ENCODE data around the gene CD180.

The CD180 gene

DNA sequence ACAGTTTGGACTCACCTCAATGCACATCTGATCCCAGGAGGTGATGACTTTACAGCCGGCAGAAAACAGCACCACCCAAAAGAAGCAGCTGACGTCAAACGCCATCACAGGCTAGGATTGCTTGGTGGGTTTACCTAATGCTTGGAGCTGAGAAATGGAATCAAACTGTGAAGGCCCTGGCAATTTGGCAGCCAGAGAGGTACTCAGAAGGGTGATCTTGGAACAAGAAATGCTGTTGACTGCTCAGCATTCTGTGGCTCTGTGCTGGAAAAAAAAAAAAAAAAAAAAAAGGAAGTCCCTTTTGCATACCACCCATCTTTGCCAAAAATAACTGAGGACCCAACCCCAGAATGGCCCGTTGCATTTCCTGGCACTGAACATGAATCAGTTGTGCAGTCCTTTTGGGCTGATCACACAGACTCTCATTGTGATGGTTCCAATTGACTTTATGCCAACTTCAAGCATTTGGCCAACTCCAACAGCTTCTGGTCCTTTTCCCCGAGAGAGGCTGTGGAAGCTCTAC, at the start of gene CD180:
TSS of gene CD180 (minus strand) at position 263 of the 523 bp plus-strand sequence. CDS start at position 105, 158 bp downstream.
- DNase-seq: no peak

DNA sequence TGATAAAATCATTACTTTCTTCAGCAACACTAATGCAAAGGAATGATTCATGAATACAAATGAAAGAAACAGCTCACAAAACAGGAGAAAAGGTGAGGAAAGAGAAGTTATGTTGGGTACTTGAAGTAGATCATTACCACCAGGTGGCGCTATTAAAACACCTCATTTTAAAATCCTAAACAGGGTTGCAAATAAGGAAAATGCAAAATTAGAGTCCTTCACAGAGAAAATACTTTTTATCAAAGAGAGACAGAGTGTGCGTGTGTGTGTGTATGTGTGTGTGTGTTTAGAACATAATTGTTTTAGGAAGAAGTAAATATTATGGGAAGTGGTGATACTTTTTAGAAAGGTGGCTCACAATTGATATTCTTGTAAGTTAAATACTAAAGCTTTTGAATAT, 49.5 kb upstream of the CD180 start:
- no peak for DNase-seq

DNA sequence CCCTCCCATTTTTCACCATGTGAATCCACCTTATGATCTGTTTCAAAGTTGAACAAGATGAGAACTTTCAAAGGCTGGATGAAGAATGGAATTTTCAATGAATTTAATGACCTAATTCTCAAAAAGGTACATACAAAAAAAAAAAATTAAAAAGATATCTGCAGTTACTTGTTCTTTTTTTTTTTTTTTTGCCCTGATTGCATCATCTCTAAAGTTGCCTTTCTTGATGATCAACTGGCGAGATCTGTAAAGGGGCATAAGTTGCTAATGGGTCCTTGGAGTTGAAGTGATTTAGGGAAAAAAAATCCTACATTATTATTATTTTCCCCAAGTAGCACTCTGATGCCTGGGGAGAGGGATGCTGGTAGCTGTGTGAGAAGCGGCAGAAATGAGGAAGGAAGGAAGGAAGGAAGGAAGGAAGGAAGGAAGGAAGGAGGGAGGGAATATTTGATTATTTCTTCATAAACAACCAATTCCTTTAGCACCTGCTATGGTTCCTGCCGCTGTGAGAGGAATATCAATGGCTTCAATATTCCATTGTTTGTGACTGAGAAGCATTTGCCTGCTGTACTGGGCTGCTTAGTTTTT, 48.8 kb upstream of the CD180 start:
- DNase-seq: no peak

DNA sequence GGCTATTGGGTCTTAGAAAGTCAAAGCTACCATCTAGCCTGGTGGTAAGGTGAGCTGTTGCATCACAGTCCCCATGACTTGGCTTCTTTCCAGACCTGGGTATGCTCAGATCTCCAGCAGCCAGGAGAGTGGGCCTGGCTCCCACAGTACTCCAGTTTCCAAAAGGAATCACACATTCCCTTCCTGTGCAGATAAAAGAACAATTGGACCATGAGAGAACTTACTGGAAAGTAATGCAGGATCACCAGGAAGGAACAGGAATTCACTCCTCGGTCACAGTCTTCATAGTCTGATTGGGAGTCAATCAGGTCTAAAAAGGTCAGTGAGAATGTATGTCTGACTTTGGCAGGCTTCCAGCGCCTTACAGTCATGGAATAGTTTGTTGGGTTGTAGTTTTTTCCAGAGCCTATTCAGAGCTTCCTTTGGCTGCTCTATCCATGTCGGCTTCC, 47.8 kb upstream of the CD180 start:
- DNase-seq: no peak

DNA sequence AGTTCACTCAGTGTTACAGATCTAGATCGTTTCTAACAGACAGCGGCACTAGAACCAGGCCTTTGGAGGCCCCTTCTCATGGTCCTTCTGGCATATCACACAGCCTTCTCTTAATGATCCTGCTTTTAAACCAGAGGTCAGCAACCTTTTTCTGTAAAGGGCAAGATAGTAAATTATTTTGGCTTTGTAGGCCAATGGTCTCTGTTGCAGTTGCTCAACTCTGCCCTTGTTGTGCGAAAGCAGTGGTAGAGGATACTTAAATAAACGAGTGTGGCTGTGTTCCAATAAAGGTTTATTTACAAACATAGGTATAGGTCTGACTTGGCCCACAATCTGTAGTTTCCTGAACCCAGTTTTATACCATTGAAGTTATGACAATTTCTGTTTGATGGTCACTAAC, 47.3 kb upstream of the CD180 start:
- no peak for DNase-seq

DNA sequence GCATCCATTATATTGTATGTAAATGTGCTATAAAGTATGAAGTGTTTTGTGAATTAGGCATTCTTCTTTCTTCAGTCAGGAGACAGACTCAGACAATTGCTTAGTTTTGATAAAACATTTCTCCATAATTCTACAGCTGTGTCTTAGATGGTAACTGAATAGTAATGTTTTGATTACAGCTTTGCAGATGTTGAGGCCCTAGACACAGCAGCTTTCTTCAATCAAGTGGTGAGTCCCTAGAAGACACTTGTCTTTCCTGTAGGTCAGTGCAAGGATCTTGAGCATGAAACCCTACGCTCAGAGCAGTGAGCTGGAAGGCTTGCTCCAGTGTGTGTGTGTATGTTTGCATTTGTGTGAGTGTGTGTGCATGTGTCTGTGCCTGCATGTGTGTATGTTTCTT, 46.8 kb upstream of the CD180 start:
- no peak for DNase-seq

DNA sequence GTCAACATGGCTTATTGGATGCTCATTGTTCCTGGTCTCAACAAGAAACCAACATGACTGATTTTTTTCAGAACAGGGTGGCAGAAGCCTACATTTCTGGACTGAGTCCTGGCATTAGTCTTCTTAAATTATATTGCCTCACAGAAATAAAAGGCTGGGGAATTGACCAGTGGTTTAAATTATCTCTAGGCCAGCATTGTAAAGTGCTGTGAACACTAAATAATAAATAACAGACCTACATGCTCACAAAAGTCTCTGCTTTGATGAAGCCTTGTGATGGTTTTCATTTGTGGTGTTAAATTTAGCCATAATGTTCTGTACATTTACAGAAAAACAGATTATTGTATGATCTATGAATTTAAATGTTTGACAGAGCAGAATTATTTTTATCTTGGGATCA, 44.7 kb upstream of the CD180 start:
- no peak for DNase-seq

DNA sequence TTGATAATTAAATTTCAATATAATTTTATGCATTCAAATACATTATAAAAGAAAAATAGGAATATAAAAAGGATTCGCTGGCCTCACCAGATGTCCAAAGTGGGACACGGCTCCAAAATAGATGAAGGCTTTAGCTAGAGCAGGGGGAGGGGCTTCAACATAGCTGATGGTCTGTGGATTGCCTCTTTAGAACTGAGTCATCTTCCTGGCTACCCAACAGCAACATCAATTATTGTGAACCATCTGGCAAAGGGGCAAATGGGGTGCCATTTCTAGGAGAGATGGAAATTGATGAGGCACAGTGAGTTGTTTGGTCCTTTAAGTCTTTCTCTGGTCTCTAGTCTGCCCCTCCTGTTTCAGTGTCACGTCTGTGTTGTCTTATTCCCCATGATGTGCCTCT, 44.2 kb upstream of the CD180 start:
- no peak for DNase-seq

DNA sequence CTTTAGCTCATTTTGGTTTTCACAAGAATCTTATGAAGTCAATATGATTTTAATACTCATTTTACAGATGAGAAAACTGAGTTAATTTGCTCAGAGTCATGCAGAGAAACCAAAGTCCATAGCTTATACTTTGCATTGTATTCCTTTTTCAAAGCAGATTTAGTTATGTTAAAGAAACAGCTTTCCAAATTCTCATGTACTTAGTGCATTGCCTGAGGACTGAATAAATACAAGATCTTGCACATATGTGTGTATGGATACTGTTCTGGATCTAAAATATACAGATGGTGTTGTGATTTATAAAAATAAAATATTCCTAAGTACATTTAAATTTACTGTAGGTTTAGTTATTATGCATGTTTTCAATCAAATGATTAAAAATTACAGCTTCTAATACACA, 43.5 kb upstream of the CD180 start:
- DNase-seq: no peak

DNA sequence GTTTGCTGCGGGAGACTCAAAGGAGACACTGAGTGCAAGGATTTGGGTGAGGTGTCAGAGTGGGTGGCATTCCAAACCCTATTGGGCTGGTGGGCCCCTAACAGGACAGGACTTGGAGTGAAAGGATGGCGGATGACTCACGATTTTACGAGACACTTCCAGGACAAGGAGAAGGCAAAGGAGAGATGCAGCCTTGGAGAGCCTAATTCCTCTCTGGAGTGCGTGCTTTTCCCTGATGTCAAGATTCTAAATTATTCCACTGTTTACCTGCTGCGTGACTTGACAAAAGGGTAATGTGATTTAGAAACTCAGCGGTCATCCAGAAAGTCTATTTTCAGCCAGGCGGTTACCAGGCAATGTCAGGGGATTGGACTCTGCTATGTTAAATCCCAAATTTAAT, 41.6 kb upstream of the CD180 start:
- no peak for DNase-seq

DNA sequence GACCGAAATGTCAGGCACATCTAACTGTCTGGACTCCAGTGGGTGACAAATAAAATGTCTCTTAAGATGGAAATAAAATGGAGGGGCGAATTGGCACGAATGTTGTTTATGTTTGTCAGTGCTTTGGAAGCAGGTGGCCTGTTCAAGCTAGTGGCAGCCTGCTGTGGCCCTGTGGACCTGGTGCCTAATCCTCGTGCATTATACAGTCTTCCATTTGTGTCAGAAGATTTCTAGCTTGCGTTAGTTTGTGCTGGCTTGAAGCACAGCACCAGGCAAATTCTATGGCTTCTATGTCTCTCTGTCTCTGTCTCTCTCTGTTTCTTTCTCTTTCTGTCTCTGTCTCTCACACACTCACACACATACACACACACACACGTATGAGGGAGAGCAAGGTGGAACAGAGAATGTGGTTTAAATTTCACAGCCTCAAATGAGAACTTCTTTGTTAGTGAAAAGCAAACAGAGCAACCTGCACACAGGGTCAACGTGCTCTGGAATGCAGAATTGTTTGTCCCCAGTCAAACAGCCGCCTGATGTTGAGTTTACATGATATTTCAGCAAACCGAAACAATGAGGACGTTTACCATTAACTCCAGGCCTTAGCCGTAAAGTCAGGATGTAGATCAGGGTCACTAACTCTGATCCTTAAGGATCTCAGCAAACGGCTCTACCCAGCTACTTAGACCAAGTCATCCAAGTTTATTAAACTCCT, 39.0 kb upstream of the CD180 start:
- no peak for DNase-seq

DNA sequence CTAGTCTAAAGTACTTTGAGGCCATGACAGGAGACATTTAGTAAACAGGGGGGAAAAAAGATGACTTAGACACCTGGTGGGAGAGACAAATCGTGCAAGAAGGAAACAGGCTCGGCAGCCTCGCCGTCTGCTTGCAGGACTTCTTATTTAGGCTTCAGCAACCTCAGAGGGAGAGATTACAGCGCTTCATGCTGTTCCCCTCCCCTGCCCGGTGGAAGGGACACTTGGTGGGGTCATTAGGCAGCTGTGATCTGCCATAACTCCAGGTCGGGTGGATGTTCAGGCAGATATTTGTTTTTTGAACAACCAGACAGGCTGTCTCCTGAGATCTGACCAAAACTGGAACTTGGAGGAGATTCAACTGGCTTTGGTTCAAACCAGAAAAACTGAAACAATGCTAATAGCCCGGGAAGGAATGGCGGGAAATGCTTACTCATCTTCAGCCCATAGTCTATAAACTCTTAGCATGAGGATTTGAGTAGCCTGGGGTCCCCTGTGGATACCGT, 38.1 kb upstream of the CD180 start:
- no peak for DNase-seq

DNA sequence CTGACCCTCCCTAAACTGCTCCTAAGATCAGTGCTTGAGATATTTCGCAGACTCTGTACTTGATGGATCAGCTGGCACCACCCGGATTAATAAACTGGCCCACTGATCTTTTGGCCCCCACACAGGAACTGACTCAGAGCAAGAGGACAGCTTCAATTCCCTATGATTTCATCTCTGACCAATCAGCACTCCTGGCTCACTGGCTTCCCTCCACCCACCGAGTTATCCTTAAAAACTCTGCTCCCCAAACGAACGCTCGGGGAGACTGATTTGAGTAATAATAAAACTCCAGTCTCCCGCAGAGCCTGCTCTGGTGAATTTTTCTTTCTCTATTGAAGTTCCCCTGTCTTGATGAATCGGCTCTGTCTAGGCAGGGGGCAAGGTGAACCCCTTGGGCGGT, 36.5 kb upstream of the CD180 start:
- no peak for DNase-seq

DNA sequence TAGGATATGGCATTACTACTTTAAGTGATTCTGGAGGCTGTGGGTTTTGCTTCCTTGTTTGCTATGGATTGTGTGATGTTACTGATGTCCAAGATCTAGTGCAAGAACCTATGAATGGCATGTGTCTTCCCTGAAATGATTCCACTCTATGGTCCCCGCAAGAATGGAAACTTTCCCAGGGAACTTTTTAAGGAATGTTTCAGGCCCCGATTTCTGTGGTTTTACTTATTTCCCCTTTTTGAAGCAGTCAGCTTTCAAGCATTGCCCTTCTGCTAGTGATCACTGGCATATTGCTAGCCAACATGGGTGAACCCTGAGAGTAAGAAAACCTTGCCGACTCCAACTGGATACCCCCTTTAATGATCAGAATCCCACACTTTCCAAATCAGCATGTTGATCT, 26.6 kb upstream of the CD180 start:
- DNase-seq: no peak

DNA sequence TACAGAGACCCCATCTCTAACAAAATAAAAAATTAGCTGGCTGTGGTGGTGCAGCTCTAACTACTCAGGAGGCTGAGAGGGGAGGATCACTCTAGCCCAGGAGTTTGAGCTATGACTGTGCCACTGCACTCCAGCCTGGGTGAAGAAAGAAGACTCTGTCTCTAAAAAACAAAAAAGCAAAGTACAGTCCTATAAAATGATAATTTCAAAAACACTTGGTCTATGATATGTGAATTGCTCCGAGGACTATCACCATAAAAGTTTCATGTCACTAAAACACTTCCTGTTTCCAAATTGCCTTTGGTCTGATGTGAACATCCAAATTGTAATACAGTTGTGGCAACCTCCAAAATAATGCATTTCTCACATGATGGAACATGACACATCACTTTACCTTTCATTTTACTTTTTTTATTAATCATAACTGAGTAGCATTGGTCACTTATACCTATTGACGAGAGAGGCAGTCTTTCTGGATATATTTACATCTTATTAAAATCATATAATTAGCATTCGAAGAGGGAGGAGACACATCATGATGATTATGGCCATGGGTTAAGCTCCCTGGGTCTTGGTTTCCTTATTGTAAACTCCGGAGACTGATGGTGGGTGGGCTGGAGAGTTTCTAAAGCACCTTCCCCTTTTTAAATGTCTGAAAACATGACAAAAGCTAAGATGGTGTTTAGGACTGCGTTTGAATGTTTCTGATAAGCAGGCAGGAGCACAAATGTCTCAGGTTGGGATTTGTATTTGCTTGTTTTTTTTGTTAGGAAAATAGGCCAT, 25.8 kb upstream of the CD180 start:
- no peak for DNase-seq

DNA sequence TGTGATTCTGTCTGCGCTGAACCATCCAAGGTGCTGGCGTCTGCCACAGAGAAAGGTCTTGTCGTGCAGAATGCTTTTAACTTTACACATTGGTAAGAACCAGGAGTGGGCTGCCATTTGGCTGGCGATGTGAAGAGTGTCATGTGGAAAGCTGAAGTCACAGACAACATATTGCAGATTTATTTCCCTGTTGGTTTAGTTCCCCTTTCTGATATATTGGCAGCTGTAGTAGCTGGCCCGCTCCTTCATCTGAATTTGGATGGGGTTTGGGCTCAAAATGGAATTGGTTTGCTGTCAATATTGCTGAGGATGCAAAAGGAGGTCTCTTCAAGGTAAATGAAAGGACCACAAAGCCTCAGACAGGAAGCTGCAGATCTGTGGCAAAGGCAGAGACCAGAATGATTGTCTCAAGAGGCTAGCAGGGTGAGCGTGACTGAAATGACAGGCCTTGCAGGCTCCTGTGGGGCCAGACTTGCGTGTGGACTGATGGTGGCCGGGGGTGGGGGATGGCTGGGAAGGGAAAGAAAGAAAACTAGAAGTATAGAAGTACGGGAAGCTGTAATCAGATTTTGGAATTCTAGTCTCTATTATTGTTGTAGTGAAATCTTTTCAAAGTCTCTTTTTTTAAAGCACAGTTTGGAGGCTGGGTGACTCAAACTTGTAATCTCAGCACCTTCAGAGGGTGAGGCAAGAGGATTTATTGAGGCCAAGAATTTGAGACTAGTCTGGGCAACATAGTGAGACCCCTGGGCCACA, 25.1 kb upstream of the CD180 start:
- peak; percentile 57 for DNase-seq

DNA sequence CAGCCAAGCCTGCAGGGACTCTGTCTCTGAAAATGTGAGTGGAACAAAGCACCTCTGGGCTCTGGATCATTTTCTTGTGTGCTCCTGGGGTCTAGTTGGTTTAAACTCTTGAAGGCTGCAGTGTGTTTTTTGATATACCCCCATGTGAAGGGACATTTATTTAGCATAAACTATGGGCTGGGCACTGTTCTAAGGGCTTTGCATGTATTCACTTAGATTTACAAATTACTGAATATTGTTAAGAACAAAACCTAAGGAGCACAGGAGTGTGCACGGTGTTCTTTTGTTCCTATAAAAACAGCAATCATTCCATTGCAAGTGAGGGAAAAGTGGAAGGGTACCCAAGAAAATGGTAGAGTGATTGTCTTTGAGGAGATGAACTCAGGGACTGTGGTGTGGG, 20.0 kb upstream of the CD180 start:
- no peak for DNase-seq

DNA sequence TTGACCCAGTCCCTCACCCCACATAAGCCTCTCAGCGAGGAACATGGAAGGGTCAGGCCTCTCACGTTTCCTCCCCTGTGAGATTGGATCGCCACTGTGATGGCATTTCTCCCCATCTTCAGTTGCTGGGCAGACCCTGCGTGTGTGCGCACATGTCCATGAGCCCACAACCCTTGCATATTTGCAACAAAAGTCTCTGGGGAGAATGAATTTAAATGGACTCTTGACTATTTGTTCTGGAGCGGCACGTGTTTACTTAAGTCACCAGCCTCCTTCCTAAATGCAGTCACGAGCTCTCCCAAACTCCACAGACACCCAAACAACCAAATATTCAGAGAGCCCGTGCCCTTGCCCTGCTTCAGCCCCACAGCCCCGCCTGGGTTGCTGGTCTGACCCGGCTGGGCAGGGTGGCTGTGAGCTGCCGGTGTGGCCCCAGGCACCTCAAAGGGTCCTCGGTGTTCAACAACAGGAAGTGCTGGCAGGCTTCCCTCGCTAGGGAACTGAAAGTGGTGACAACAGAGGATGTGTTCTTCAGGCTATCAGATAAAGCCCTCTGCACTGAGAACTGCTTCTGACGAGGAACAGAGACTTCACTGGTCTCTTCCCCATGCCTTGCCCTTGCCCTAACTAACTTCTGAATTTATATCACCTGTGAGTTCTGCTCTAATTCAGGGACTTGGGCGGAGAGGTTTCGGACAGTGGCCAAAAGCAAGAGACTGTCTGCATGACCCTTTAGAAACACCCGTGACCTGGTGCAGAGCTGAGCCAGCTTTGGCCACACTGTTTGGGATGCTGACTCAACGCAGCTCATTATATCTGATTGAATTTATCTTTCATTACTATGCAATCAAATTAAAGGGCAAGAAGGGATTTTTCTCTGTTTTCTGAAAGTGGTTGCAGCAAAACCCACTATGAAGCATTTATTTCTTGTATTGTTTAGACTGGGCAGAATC, 19.2 kb upstream of the CD180 start:
- DNase-seq: peak; percentile 73

DNA sequence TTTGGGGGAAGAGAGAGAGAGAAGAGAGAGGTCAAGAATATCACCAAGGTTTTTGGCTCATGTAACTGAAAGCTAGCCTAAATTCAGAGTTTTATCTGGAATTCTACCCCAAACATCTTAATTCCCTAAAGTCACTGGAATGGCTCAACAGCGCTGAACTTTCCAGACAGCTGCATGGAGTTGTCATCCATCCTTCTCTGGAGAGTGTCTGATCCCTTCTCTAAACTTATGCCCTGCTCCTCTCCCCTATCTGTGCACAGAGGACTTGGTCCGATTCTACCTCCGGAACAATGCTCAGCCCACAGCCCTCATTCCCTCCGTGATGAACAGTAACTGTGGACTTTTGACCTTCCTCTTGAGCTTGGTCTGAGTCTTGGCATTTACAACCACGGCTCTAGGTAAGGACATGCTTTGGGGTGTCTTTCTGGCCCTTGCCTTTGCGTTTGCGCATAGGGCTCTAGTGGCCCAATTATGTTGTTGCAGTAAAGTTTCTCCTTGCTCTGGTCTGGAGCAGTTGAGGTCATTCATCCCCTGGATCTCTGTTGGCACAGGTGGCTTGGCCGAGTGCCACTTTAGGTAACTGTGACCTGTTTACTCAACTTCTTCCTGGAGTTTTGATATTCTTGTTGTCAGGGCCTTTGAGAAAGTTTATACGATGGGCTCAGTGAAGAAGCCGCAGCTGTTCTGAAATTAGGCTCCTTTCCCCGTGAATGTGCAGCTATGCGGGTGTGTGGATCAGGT, 18.3 kb upstream of the CD180 start:
- DNase-seq: no peak

DNA sequence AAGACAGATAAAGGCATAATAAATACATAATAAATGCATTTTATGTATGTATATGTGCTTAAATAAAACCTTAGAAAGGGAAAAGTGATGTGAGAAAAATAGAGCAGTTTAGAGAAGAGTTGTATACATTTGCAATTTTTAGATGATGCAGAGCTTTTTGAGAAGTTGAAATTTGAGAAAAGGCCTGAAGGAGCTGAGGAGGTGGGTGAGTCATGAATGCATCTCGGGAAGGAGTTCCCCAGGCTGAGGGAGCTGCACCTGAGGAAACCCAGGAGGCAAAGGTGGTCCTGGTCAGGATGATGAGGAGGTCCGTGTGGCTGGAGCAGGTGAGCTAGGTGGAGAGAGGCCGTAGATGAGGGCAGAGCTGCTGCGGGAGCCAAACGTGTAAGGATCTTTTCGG, 17.4 kb upstream of the CD180 start:
- no peak for DNase-seq

DNA sequence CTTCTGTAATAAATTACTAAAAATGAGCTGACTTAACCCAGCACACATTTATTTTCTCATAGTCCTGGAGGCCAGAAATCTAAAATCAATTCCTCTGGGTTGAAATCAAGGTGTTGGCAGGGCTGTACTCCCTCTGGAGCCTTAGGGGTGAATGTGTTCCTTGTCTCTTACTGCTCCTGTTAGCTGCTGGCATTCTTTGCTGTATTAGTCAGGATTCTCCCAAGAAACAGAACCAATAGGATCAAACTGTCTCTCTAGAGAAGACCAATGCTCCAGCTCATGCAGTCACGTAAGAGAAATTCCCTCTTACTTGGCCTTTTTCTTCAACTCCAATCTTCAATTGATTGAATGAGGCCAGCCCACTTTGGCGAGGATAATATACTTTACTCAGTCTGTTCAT, 15.3 kb upstream of the CD180 start:
- no peak for DNase-seq

Measured in stimulated activated CD8-positive, alpha-beta memory T cell treated with anti-CD3 and anti-CD28 coated beads, Interleukin-4, amount 100 ng/mL, for 48 hours (primary cell).